ENCODE measurements around the gene ARAP3.
"Not testable (repeated sequence)": the region's sequence is repeated elsewhere in the genome, so short reads cannot be mapped to it uniquely, and the experiment has no call there.

The ARAP3 gene

GRCh38 chr5:141637767-141638419 is 44.1 kb downstream of the ARAP3 start:
- DNase-seq, result peak; percentile 20 to 43

GRCh38 chr5:141637123-141637766 is 44.8 kb downstream of the ARAP3 start:
- no peak for DNase-seq

GRCh38 chr5:141636413-141637122 is 45.5 kb downstream of the ARAP3 start, which contains the start of the genes HDAC3 and RELL2:
Gene HDAC3, minus strand, starts transcription at chr5:141636849. Its CDS starts 59 bp downstream, at chr5:141636790.
Gene RELL2, plus strand, starts transcription at chr5:141636997. Its CDS starts 1,229 bp downstream, at chr5:141638226.
- DNase-seq, result peak; percentile 71 to 86

GRCh38 chr5:141636106-141636412 is 46.0 kb downstream of the ARAP3 start:
- DNase-seq, result no peak

- DNase-seq, result no peak
These were observed 46.4 kb downstream of the ARAP3 start for GRCh38 chr5:141635646-141636045.

DNA sequence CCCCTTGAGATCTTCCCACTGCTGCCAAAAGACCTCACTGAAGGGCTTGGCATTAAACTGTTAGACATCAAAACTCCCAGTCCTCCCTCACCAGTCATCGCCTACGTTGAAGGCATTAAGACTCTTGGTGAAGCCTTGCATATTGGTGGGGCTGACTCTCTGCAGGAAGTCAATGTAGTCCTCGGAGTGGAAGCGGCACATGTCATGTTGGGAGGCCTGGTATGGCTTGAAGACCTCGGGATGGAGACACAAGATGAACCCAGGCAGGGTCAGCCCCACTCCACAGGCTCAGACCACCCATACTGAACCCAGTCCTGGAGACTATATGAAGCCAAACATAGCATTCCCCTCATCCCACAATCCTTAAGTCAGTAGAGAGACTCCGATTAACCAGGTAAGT is 47.3 kb downstream of the ARAP3 start:
- DNase-seq, result no peak

- DNase-seq, result no peak
These were observed 48.0 kb downstream of the ARAP3 start for GRCh38 chr5:141633871-141634561.

DNA sequence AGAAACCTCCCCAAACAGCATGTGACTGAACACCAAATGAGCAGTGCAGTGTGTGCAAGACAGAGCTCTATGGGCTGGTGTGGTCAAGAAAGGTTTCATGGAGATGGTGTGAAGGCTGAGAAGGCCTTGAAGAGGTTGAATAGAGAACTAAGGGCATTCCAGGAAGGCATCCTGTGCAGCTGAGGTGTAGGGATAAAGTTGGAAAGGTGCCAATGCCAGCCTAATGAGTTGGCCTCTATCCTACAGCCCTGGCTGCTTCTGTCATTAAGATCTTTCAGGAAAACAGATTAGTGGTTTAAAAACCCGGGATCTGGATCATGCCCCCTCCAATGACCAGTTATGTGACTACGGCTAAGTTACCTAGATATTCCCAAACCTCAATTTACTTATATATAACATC is 49.4 kb downstream of the ARAP3 start:
- DNase-seq, result no peak

DNA sequence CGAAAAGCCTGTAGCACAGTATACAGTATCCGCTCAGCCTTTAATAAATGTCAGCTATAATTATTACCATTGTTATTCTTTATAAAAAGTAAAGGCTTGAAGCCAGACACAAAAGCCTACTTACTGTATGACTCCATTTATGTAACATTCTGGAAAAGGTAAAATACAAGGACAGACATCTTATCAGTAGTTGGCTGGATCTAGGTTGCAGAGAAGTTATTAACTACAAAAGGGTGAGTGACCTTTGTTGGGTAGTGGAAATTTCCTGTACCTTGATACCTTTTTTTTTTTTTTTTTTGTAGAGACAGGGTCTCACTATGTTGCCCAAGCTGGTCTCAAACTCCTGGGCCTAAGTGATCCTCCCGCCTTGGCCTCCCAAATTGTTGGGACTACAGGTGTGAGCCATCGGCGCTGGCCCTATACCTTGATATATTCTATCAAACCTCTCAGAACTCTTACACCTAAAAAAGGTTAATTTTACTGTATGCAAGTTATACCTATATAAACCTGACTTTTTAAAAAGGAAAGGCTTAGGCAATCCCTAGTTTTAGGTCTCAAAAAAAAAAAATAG is 51.4 kb downstream of the ARAP3 start:
- DNase-seq, result no peak

- no peak for DNase-seq
These were observed 53.7 kb downstream of the ARAP3 start for GRCh38 chr5:141628175-141628788.

DNA sequence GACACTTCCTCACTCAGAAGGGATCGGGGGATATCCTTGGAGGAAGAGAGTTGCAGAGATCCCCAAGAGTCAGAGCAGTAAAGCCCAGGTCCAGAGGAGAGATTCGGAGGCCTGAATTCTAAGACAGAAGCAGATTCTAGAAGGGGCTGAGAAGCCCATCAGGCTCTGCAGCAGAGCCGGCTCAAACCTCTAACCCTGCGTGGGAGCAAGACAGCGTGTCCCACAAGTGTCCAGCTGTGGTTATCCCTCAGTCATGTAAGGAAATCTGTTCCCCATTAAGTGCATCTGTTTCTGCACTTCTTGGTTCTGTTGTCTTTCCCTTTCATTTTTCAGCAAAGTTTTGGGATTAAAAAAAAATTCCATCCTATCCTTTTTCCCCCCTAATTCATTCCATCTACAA is 58.4 kb downstream of the ARAP3 start:
- DNase-seq, result no peak

DNA sequence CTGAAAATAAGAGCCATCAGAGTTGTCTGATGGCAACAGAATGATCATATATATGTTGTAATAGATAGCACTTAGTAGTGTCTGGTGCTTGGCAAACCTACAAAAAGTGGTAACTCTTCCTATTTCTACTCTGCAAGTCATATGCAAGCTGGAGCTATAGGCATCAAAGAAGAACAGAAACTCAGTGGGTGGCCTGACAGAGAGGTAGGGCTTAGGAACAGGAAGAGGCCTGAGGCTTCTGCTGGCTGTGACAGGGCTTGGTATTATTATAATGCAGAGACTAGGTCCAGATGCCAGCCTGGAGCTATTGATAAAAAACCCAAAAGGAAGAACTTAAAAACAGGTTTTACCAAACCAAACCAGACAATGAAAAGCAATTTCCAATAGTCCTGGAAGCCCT is 58.8 kb downstream of the ARAP3 start:
- peak in 1 of 2 donors; percentile 67 for DNase-seq

GRCh38 chr5:141618804-141619554 is 63.1 kb downstream of the ARAP3 start, which contains the start of gene DIAPH1:
Gene DIAPH1, minus strand, starts transcription at chr5:141619000. Its CDS starts 86 bp downstream, at chr5:141618914.
- DNase-seq, result peak; percentile 88 to 89

GRCh38 chr5:141618030-141618803 is 63.8 kb downstream of the ARAP3 start:
- DNase-seq, result peak; percentile 24 to 52

- no peak for DNase-seq
These were observed 64.4 kb downstream of the ARAP3 start for GRCh38 chr5:141617682-141618029.

DNA sequence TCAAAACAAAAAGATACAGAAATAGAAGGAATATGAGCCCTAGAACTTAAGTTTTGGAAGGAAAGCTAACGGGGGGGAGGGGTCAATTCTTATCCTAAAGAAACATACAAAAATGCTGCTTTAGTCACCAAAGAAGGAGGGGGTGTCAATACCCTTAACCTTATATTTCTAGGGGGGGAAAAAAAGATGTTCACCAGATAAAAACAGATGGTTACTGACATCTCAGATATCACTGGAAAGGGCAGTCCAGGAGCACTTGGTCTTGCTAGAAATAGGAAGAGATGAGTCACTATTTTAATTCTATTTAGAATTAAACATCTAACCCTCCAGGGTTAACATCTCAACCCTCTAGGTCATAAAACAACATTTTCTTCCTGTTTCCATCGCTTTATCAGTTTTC is 64.9 kb downstream of the ARAP3 start:
- no peak for DNase-seq

GRCh38 chr5:141615991-141616720 is 65.9 kb downstream of the ARAP3 start:
- no peak for DNase-seq

DNA sequence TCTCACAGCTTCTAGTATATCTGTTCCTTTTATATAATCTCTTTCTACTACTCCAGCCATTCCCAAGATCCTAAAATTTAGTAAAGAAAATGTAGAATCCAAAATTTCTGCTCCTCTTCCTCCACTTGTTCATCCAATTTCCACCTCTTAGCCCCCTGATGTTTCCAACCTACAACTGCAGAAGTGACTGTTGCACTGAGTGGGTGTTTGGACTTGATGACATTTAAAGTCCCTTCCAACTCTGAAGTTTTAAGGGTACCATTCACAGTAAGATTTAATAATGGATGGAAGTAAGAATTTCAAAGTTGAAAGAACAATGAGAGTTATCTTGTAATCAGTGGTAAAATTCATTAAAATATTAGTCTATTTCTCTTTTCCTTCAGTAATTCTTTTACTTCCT is 68.7 kb downstream of the ARAP3 start:
- DNase-seq, result no peak

GRCh38 chr5:141611289-141611688 is 70.7 kb downstream of the ARAP3 start:
- no peak for DNase-seq

DNA sequence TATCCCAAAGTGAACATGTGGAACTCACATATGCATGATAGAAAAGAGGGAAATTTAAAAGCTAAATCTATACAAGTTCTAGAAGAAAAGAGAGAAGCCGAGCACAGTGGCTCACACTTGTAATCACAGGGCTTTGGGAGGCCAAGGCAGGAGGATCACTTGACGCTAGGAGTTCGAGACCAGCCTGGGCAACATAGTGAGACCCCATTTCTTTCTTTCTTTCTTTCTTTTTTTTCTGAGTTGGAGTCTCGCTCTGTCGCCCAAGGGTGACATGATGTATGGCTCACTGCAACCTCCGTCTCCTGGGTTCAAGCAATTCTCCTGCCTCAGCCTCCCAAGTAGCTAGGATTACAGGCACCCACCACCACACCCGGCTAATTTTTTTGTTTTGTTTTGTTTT is 72.1 kb downstream of the ARAP3 start:
- not testable (repeated sequence) for DNase-seq
